Loucy (cell line): ENCODE data around the gene GTF2A1L.

Source experiments
- H2AFZ ChIP-seq: fragments of 200-600 bp; sonication (generic); 2 replicates; pipeline ENCODE4 v1.6.0; 2016; ENCODE audit warnings: antibody characterized with exemption, mild to moderate bottlenecking, low read length, moderate library complexity
- H3F3A ChIP-seq: fragments of 200-600 bp; 2 replicates; pipeline ENCODE4 v1.6.0; 2016; ENCODE audit warnings: antibody characterized with exemption, low read depth, mild to moderate bottlenecking
- H3K27me3 ChIP-seq: fragments of 200-600 bp; sonication (generic); 2 replicates; pipeline ENCODE4 v1.6.1; 2014; ENCODE audit warnings: low read length, mild to moderate bottlenecking; ENCODE audit not compliant: insufficient read depth, poor library complexity, severe bottlenecking
- H3K36me3 ChIP-seq: fragments of 200-600 bp; sonication (generic); 2 replicates; pipeline ENCODE4 v1.6.1; 2016; ENCODE audit warnings: low read length; ENCODE audit not compliant: insufficient read depth
- H3K4me1 ChIP-seq: fragments of 200-600 bp; sonication (generic); 2 replicates; pipeline ENCODE4 v1.5.1; 2014; ENCODE audit warnings: low read length, mild to moderate bottlenecking; ENCODE audit not compliant: insufficient read depth, poor library complexity, severe bottlenecking
- H3K4me2 ChIP-seq: fragments of 200-600 bp; sonication (generic); 2 replicates; pipeline ENCODE4 v1.6.0; 2014; ENCODE audit warnings: antibody characterized with exemption, low read length, low read depth, mild to moderate bottlenecking; ENCODE audit not compliant: poor library complexity, severe bottlenecking
- H3K4me3 ChIP-seq: fragments of 200-600 bp; sonication (generic); 2 replicates; pipeline ENCODE4 v1.5.1; 2014; ENCODE audit warnings: low read length, mild to moderate bottlenecking, mixed read lengths; ENCODE audit not compliant: poor library complexity, severe bottlenecking
- H3K79me2 ChIP-seq: fragments of 200-600 bp; sonication (generic); 2 replicates; pipeline ENCODE4 v1.6.1; 2014; ENCODE audit warnings: low read length; ENCODE audit not compliant: insufficient read depth
- H3K9ac ChIP-seq: fragments of 200-600 bp; sonication (generic); 2 replicates; pipeline ENCODE4 v1.6.0; 2014; ENCODE audit warnings: mild to moderate bottlenecking, low read depth, low read length, moderate library complexity; ENCODE audit not compliant: poor library complexity, severe bottlenecking
- H3K9me2 ChIP-seq: fragments of 200-600 bp; sonication (generic); replicated peaks from 2 replicates; pipeline ENCODE4 v1.6.1; 2016; ENCODE audit warnings: low read depth, low read length, mixed read lengths
- H3K9me3 ChIP-seq: fragments of 200-600 bp; sonication (generic); 2 replicates; pipeline ENCODE4 v1.6.1; 2014; ENCODE audit warnings: mild to moderate bottlenecking, antibody characterized with exemption, low read length, low read depth; ENCODE audit not compliant: insufficient read depth
- H4K20me1 ChIP-seq: fragments of 200-600 bp; sonication (generic); 2 replicates; pipeline ENCODE4 v1.6.0; 2014; ENCODE audit warnings: antibody characterized with exemption, low read length, mild to moderate bottlenecking; ENCODE audit not compliant: insufficient read depth, poor library complexity, severe bottlenecking
- CTCF ChIP-seq: fragments of 200-600 bp; sonication (generic); conservative IDR thresholded peaks from 2 replicates; pipeline ENCODE4 v1.5.1; 2014; ENCODE audit warnings: mild to moderate bottlenecking, antibody characterized with exemption, low read length
- EZH2phosphoT487 ChIP-seq: fragments of 200-600 bp; IDR thresholded peaks from 2 replicates; pipeline ENCODE4 v1.6.1; 2018; ENCODE audit warnings: antibody characterized with exemption, mild to moderate bottlenecking, moderate library complexity, borderline replicate concordance

GTF2A1L gene

GRCh38 chr2:48635786-48636185, 18.1 kb downstream of the GTF2A1L start:
- no peak overlapping the region for H3K4me3 ChIP-seq
- H3K9ac ChIP-seq = no peak overlapping the region
- no peaks in the 10 kb centered on the region for H3K4me1 ChIP-seq
- H2AFZ ChIP-seq = no peak overlapping the region
- H4K20me1 ChIP-seq = no peaks in the 10 kb centered on the region
- H3K79me2 ChIP-seq = no peaks in the 10 kb centered on the region
- TF ChIP-seq CTCF = no peak
- no peak for TF ChIP-seq EZH2phosphoT487
- H3K9me3 ChIP-seq = no peaks in the 10 kb centered on the region
- H3K4me2 ChIP-seq = no peak overlapping the region
- no peaks in the 10 kb centered on the region for H3F3A ChIP-seq
- H3K9me2 ChIP-seq = no peaks in the 10 kb centered on the region
- no peaks in the 10 kb centered on the region for H3K27me3 ChIP-seq
- no peaks in the 10 kb centered on the region for H3K36me3 ChIP-seq

GRCh38 chr2:48638261-48638660, 20.6 kb downstream of the GTF2A1L start:
- no peak overlapping the region for H3K9ac ChIP-seq
- H3K36me3 ChIP-seq = no peaks in the 10 kb centered on the region
- no peaks in the 10 kb centered on the region for H3K4me1 ChIP-seq
- TF ChIP-seq CTCF (no peak), EZH2phosphoT487 (no peak)
- H3K4me2 ChIP-seq = no peak overlapping the region
- H3K4me3 ChIP-seq = no peak overlapping the region
- H3K27me3 ChIP-seq = no peaks in the 10 kb centered on the region
- H2AFZ ChIP-seq = no peak overlapping the region
- H4K20me1 ChIP-seq = no peaks in the 10 kb centered on the region
- H3K9me2 ChIP-seq = no peaks in the 10 kb centered on the region
- no peaks in the 10 kb centered on the region for H3F3A ChIP-seq
- no peaks in the 10 kb centered on the region for H3K9me3 ChIP-seq
- no peaks in the 10 kb centered on the region for H3K79me2 ChIP-seq

GRCh38 chr2:48651158-48651790, 33.6 kb downstream of the GTF2A1L start:
- no peak for TF ChIP-seq EZH2phosphoT487
- TF ChIP-seq CTCF = no peak
- H3K27me3 ChIP-seq = no peaks in the 10 kb centered on the region
- no peaks in the 10 kb centered on the region for H4K20me1 ChIP-seq
- no peaks in the 10 kb centered on the region for H3K36me3 ChIP-seq
- no peaks in the 10 kb centered on the region for H3K9me3 ChIP-seq
- H2AFZ ChIP-seq = no peak overlapping the region
- no peaks in the 10 kb centered on the region for H3K9me2 ChIP-seq
- H3F3A ChIP-seq = no peaks in the 10 kb centered on the region
- H3K4me1 ChIP-seq = no peaks in the 10 kb centered on the region
- H3K9ac ChIP-seq = no peak overlapping the region
- H3K4me2 ChIP-seq = no peak overlapping the region
- H3K79me2 ChIP-seq = no peaks in the 10 kb centered on the region
- no peak overlapping the region for H3K4me3 ChIP-seq
